IMR-90 (cell line): ENCODE results near the gene GRPEL2.

Experiments used
- BHLHE40 ChIP-seq: fragments of 150-350 bp; IDR thresholded peaks from 2 replicates; pipeline ENCODE4 v1.6.1; 2016; ENCODE audit warnings: mild to moderate bottlenecking, low read depth, low read length
- POLR2A ChIP-seq: IDR thresholded peaks from 2 replicates; pipeline ENCODE4 v1.6.1; 2012; ENCODE audit warnings: mild to moderate bottlenecking, low read depth, low read length

DNA sequence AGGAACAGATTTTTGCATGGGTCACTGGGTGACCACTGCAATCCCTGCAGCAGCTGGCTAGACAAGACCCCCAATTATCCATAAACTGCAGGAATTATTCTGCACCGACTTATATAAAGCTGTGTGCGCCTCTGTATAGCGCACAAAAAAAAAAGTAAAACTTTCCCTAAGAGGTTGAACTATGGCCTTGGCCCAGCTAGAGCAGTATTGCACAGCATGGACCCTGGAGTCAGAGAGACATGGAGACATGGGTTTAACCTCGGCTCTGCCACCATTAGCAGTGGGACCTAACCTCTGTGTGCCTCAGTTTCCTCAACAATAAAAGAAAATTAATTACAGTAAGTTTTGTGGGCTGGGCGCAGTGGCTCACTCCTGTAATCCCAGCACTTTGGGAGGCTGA, 17.1 kb upstream of the GRPEL2 start:
- no peak for TF ChIP-seq BHLHE40
- no peak for TF ChIP-seq POLR2A
